HCT116 (cell line): ENCODE data around the gene PPP2R5C.

ENCODE experiments used
- EZH2 ChIP-seq: fragments of 200-600 bp; sonication (generic); IDR thresholded peaks from 2 replicates; pipeline ENCODE4 v1.6.1; 2017; ENCODE audit warnings: antibody characterized with exemption, mixed run types
- EZH2phosphoT487 ChIP-seq: fragments of 200-600 bp; IDR thresholded peaks from 2 replicates; pipeline ENCODE4 v1.6.1; 2018; ENCODE audit warnings: antibody characterized with exemption, borderline replicate concordance
- POLR2A ChIP-seq: IDR thresholded peaks from 2 replicates; pipeline ENCODE4 v1.7.0; 2011; ENCODE audit warnings: borderline replicate concordance; ENCODE audit not compliant: insufficient read depth, insufficient read length; ENCODE audit errors: extremely low read depth
- POLR2AphosphoS5 ChIP-seq: IDR thresholded peaks from 2 replicates; pipeline ENCODE4 v1.6.1; 2011; ENCODE audit warnings: mild to moderate bottlenecking, low read depth, low read length, moderate library complexity
- SIN3A ChIP-seq: IDR thresholded peaks from 2 replicates; pipeline ENCODE4 v1.6.1; 2012; ENCODE audit warnings: low read depth
- TF ChIP-seq, protein P1 (sequence below), 3 experiments: fragments of 200-600 bp in 1 of 3; sonication (generic) in 1 of 3; IDR thresholded peaks in 2 of 3; conservative IDR thresholded peaks in 1 of 3; 2 replicates each; pipeline ENCODE4 v1.5.1; 2012 to 2017; ENCODE audit warnings: low read depth in 2 of 3, low read length in 2 of 3, antibody characterized with exemption in 1 of 3, borderline replicate concordance in 1 of 3, control low read depth in 1 of 3, mild to moderate bottlenecking in 1 of 3, mixed read lengths in 1 of 3, mixed run types in 1 of 3, moderate library complexity in 1 of 3; ENCODE audit not compliant: insufficient read depth in 1 of 3

DNA sequence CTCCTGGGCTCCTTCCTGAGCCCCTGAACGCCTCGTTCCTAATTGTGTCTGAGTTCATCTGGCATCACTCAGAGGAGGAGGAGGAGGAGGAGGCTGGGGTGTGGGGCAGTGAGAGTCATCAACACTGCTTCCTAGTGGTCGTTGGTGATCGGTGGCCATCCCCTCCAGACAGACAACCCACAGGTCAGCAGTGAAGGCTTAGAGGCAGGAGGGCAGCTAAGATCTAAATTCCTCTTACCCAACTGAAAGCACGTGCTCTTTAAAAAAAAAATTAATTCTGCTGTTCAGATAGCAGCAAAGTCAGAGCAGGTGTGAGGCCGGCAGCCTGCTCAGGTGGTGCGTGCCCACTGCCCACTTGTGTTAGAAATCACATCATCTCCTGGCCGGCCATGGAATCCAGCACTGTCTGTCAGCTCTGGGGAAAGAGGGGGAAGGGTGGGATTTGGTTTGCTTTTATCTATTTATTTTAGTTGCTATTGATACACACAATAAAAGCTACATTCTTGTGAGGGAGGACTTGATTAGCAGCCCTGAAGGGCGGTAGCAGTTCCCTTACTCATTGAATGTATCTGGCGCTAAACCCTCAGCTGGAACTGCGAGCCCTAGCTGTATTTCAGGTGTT lies 46.6 kb downstream of the PPP2R5C start:
- TF ChIP-seq POLR2AphosphoS5 (no peak), POLR2A (no peak), EZH2 (no peak), EZH2phosphoT487 (no peak), SIN3A (no peak)
- TF ChIP-seq, protein P1, sequence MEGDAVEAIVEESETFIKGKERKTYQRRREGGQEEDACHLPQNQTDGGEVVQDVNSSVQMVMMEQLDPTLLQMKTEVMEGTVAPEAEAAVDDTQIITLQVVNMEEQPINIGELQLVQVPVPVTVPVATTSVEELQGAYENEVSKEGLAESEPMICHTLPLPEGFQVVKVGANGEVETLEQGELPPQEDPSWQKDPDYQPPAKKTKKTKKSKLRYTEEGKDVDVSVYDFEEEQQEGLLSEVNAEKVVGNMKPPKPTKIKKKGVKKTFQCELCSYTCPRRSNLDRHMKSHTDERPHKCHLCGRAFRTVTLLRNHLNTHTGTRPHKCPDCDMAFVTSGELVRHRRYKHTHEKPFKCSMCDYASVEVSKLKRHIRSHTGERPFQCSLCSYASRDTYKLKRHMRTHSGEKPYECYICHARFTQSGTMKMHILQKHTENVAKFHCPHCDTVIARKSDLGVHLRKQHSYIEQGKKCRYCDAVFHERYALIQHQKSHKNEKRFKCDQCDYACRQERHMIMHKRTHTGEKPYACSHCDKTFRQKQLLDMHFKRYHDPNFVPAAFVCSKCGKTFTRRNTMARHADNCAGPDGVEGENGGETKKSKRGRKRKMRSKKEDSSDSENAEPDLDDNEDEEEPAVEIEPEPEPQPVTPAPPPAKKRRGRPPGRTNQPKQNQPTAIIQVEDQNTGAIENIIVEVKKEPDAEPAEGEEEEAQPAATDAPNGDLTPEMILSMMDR (IDR thresholded peaks at IDR 0.05 in 2 of 3, conservative IDR thresholded peaks at IDR 0.05 in 1 of 3; ENCODE audit: borderline replicate concordance in 1 of 3, insufficient read depth in 1 of 3, low read depth in 2 of 3, low read length in 2 of 3), result peak in 1 of 3 experiments; percentile 23; a peak in 2 of 6 replicates
